Esophagus squamous epithelium (tissue), 5 donors: ENCODE measurements around the gene BAZ2B. TPM values are rescaled to one million over a fixed set of nuclear protein-coding genes. Genes with fewer than 3 reads are reported as not detected.

Experiments used
- DNase-seq: peaks from one replicate; lab custom pipeline; 2025; lab: John Stamatoyannopoulos, UW
- H3K27ac ChIP-seq, 4 donors: fragments of 200-600 bp; sonication (generic); one replicate each; pipeline ENCODE4 v1.5.1; 2016 to 2019; ENCODE audit warnings: mild to moderate bottlenecking in 1 of 4
- H3K27me3 ChIP-seq, 4 donors: fragments of 200-600 bp; sonication (generic); 1 replicate in 3 of 4; 2 replicates in 1 of 4; pipeline versions ENCODE4 v1.5.1 to v1.6.0; 2017 to 2021; ENCODE audit warnings: antibody characterized with exemption in 1 of 4
- H3K36me3 ChIP-seq, 3 donors: fragments of 200-600 bp; sonication (generic); one replicate each; pipeline ENCODE4 v1.5.1; 2016 to 2019
- H3K4me1 ChIP-seq, 3 donors: fragments of 200-600 bp; sonication (generic); one replicate each; pipeline ENCODE4 v1.5.1; 2017 to 2019
- H3K4me3 ChIP-seq, 4 donors: fragments of 200-600 bp; sonication (generic); 1 replicate in 3 of 4; 2 replicates in 1 of 4; pipeline ENCODE4 v1.5.1; 2016 to 2019; ENCODE audit warnings: mild to moderate bottlenecking in 2 of 4, moderate library complexity in 1 of 4
- H3K9me3 ChIP-seq, 3 donors: fragments of 200-600 bp; sonication (generic); one replicate each; pipeline ENCODE4 v1.5.1; 2016 to 2019
- CTCF ChIP-seq, 6 experiments: fragments of 450-650 bp in 4 of 6; fragments of 200-600 bp in 2 of 6; sonication (generic) in 2 of 6; IDR thresholded peaks; one replicate each; pipeline ENCODE4 v1.5.1; 2016 to 2019; ENCODE audit warnings: antibody characterized with exemption in 6 of 6, mild to moderate bottlenecking in 4 of 6, moderate library complexity in 4 of 6
- POLR2A ChIP-seq, 4 donors: fragments of 450-650 bp; IDR thresholded peaks; one replicate each; pipeline ENCODE4 v1.6.1; 2017; ENCODE audit warnings: antibody characterized with exemption in 4 of 4, mild to moderate bottlenecking in 4 of 4, moderate library complexity in 3 of 4
- WGBS, 2 donors: methylation state at CpG; one replicate each; pipeline ENCODE4 v1.1.5; 2018; 5-methylcytosine and 5-hydroxymethylcytosine counted together
- intact Hi-C: fragments of 100-400 bp; cut with DNase I; formaldehyde crosslinking; loops from one replicate; pipeline ENCODE4 v1.15.0; 2022
- total RNA-seq, 4 donors: library from RNA; depleted of rRNA; stranded (reverse); fragments of >200 nt; gene quantifications; one replicate each; pipeline ENCODE4 v1.1.0, GENCODE V29; 2016
- donor health status: DM: yes; HTN: yes; CAD: no.

The BAZ2B gene
- total RNA-seq, 4 donors from 2014 or later, result 41.6 to 94.6 (median 54.1) TPM

- Histone ChIP-seq H3K27ac (no peak overlapping the region), H3K9me3 (no peaks in the 10 kb centered on the region), H3K36me3 (peaks cover 0 to 39% (median 10%) of the 10 kb centered on the region in 3 donors), H3K27me3 (no peaks in the 10 kb centered on the region), H3K4me1 (no peaks in the 10 kb centered on the region), H3K4me3 (no peak overlapping the region)
- 0% methylated on average over 1 of the region's 1 CpG for WGBS, 2 donors
- DNase-seq, result no peak
- intact Hi-C loops, result no loop called here
- TF ChIP-seq CTCF (IDR thresholded peaks at IDR 0.05) (no peak), POLR2A (IDR thresholded peaks at IDR 0.05) (no peak)
Measured at GRCh38 chr2:159449504-159450124, 166.7 kb downstream of the BAZ2B start.

GRCh38 chr2:159446817-159447216, 169.5 kb downstream of the BAZ2B start:
- intact Hi-C loops, result no loop called here
- Histone ChIP-seq H3K36me3 (peaks cover 0 to 66% (median 10%) of the 10 kb centered on the region in 3 donors), H3K9me3 (no peaks in the 10 kb centered on the region), H3K4me1 (no peaks in the 10 kb centered on the region), H3K4me3 (no peak overlapping the region), H3K27ac (no peak overlapping the region), H3K27me3 (no peaks in the 10 kb centered on the region)
- TF ChIP-seq POLR2A (IDR thresholded peaks at IDR 0.05), result no peak
- no peak for TF ChIP-seq CTCF (IDR thresholded peaks at IDR 0.05)
- WGBS, 2 donors, result 87 to 97% methylated on average over 2 of the region's 2 CpGs
- DNase-seq, result no peak

- Histone ChIP-seq H3K27me3 (no peaks in the 10 kb centered on the region), H3K36me3 (peaks cover 0 to 72% (median 10%) of the 10 kb centered on the region in 3 donors), H3K27ac (no peak overlapping the region), H3K4me3 (no peak overlapping the region), H3K9me3 (no peaks in the 10 kb centered on the region), H3K4me1 (no peaks in the 10 kb centered on the region)
- WGBS, 2 donors, result 93 to 96% methylated on average over 2 of the region's 2 CpGs
- intact Hi-C loops, result no loop called here
- no peak for TF ChIP-seq POLR2A (IDR thresholded peaks at IDR 0.05)
- no peak for DNase-seq
Measured at GRCh38 chr2:159446201-159446600, 170.1 kb downstream of the BAZ2B start.

- TF ChIP-seq CTCF (IDR thresholded peaks at IDR 0.05) (no peak), POLR2A (IDR thresholded peaks at IDR 0.05) (no peak)
Measured at GRCh38 chr2:159445307-159445706, 171.0 kb downstream of the BAZ2B start.

GRCh38 chr2:159444754-159445153, 171.6 kb downstream of the BAZ2B start:
- H3K27me3 ChIP-seq, result no peaks in the 10 kb centered on the region
- DNase-seq, result no peak
- H3K4me1 ChIP-seq, result no peaks in the 10 kb centered on the region
- H3K9me3 ChIP-seq, result no peaks in the 10 kb centered on the region
- no peak overlapping the region for H3K4me3 ChIP-seq
- peaks cover 0 to 85% (median 10%) of the 10 kb centered on the region in 3 donors for H3K36me3 ChIP-seq
- no peak for TF ChIP-seq CTCF (IDR thresholded peaks at IDR 0.05)
- no peak overlapping the region for H3K27ac ChIP-seq
- intact Hi-C loops, result no loop called here

More at GRCh38 chr2:159445307-159445706, 171.0 kb downstream of the BAZ2B start:
- no peak for DNase-seq
- H3K27ac ChIP-seq, result no peak overlapping the region
- peaks cover 0 to 81% (median 10%) of the 10 kb centered on the region in 3 donors for H3K36me3 ChIP-seq
- H3K4me3 ChIP-seq, result no peak overlapping the region
- H3K27me3 ChIP-seq, result no peaks in the 10 kb centered on the region
- no peaks in the 10 kb centered on the region for H3K9me3 ChIP-seq
- intact Hi-C loops, result no loop called here
- H3K4me1 ChIP-seq, result no peaks in the 10 kb centered on the region
